HG03095 (cell line): ENCODE data around the gene EPYC.
"Not testable (repeated sequence)": the region's sequence is repeated elsewhere in the genome, so short reads cannot be mapped to it uniquely, and the experiment has no call there.

ENCODE experiments used
- ATAC-seq: cut with Tn5 transposase; IDR thresholded peaks from one replicate; pipeline ENCODE4 v1.9.1; 2021; ENCODE audit warnings: moderate library complexity; ENCODE audit not compliant: unreplicated experiment

EPYC gene

GRCh38 chr12:90991952-90992465 is 12.8 kb downstream of the EPYC start:
- ATAC-seq, result no peak

- ATAC-seq, result no peak
Measured at GRCh38 chr12:90990611-90991010, 14.2 kb downstream of the EPYC start.

GRCh38 chr12:90989686-90990111 is 15.1 kb downstream of the EPYC start:
- no peak for ATAC-seq

- no peak for ATAC-seq
Measured at GRCh38 chr12:90987520-90987919, 17.3 kb downstream of the EPYC start.

GRCh38 chr12:90987101-90987500 is 17.7 kb downstream of the EPYC start:
- no peak for ATAC-seq

- ATAC-seq, result not testable (repeated sequence)
Measured at GRCh38 chr12:90985331-90985730, 19.4 kb downstream of the EPYC start.

- no peak for ATAC-seq
Measured at GRCh38 chr12:90984114-90984513, 20.7 kb downstream of the EPYC start.

GRCh38 chr12:90982170-90982569 is 22.6 kb downstream of the EPYC start:
- ATAC-seq, result no peak

- ATAC-seq, result no peak
Measured at GRCh38 chr12:90979951-90980350, 24.8 kb downstream of the EPYC start.

- ATAC-seq, result no peak
Measured at GRCh38 chr12:90979019-90979418, 25.8 kb downstream of the EPYC start.

- peak; percentile 82 for ATAC-seq
Measured at GRCh38 chr12:90978117-90978770, 26.5 kb downstream of the EPYC start.

GRCh38 chr12:90977224-90977623 is 27.5 kb downstream of the EPYC start:
- ATAC-seq, result no peak

- ATAC-seq, result no peak
Measured at GRCh38 chr12:90974286-90974685, 30.5 kb downstream of the EPYC start.

- ATAC-seq, result no peak
Measured at GRCh38 chr12:90972226-90972625, 32.5 kb downstream of the EPYC start.

- no peak for ATAC-seq
Measured at GRCh38 chr12:90970911-90971310, 33.9 kb downstream of the EPYC start.

GRCh38 chr12:90970471-90970870 is 34.3 kb downstream of the EPYC start:
- no peak for ATAC-seq

- ATAC-seq, result no peak
Measured at GRCh38 chr12:90969851-90970250, 34.9 kb downstream of the EPYC start.

GRCh38 chr12:90969346-90969745 is 35.4 kb downstream of the EPYC start:
- no peak for ATAC-seq

- peak; percentile 70 for ATAC-seq
Measured at GRCh38 chr12:90965204-90965603, 39.6 kb downstream of the EPYC start.

GRCh38 chr12:90964616-90965015 is 40.2 kb downstream of the EPYC start:
- ATAC-seq, result no peak

GRCh38 chr12:90963946-90964345 is 40.8 kb downstream of the EPYC start:
- ATAC-seq, result no peak

- ATAC-seq, result no peak
Measured at GRCh38 chr12:90961154-90961553, 43.6 kb downstream of the EPYC start.

GRCh38 chr12:90959538-90960139 is 45.1 kb downstream of the EPYC start:
- ATAC-seq, result peak; percentile 78
